ENCODE results near the gene RNLS. TPM values are rescaled to one million over a fixed set of nuclear protein-coding genes. Genes with fewer than 3 reads are reported as not detected.

The RNLS gene
- total and polyA plus RNA-seq, 4 experiments from 2014 or later, result 1.7 to 5.8 (median 2.7) TPM

DNA sequence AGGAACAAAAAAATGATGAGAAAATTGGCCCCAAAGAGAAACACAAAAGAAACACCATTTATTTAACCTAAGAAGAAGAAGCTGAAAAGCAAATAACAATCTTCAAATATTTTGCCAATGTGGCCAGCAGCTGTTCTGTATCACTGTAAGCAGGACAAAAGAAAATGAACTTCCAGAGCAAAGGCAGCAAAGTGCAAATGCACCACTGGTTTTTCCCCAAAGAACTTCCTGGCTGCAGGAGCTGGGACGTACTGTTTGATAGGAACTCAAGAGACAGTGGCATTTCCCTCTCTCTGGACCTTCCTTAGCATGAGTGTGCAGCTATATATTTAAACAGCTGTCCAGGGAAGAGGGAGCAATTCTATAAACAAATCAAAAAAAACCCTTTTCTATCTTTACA, 60.4 kb downstream of the RNLS start:
- Histone ChIP-seq H3K4me3 (ENCODE audit: low read length in 2 of 2) (no peak overlapping the region), H3K9me3 (ENCODE audit: control insufficient read depth in 1 of 2, low read length in 2 of 2) (no peaks in the 10 kb centered on the region), H3K4me1 (ENCODE audit: insufficient read depth, low read length) (no peaks in the 10 kb centered on the region), H3K27ac (ENCODE audit: low read depth, low read length) (no peak overlapping the region), H3K36me3 (ENCODE audit: insufficient read depth, low read length) (no peaks in the 10 kb centered on the region), H3K27me3 (ENCODE audit: insufficient read depth, low read length) (no peaks in the 10 kb centered on the region)
- H3K36me3 Mint-ChIP-seq, result no peaks in the 10 kb centered on the region
- no peak overlapping the region for H3K4me3 Mint-ChIP-seq
- POLR2A ChIA-PET (ENCODE audit: partially characterized antibody), result no interaction called here
- H3K4me1 Mint-ChIP-seq, result no peaks in the 10 kb centered on the region
- no peak for DNase-seq
- intact Hi-C loops (cut with micrococcal nuclease), result no loop called here
- peaks cover 0 to 2% of the 10 kb centered on the region in 2 donors for H3K27me3 Mint-ChIP-seq
- CTCF ChIA-PET (ENCODE audit: partially characterized antibody), result no interaction called here
- no peaks in the 10 kb centered on the region for H3K9me3 Mint-ChIP-seq
- no peak overlapping the region for H3K27ac Mint-ChIP-seq

- Mint-ChIP-seq H3K4me3 (no peak overlapping the region), H3K36me3 (no peaks in the 10 kb centered on the region), H3K9me3 (no peaks in the 10 kb centered on the region), H3K27ac (no peak overlapping the region), H3K4me1 (no peaks in the 10 kb centered on the region), H3K27me3 (peaks cover 0 to 2% of the 10 kb centered on the region in 2 donors)
- no peaks in the 10 kb centered on the region for H3K36me3 ChIP-seq (ENCODE audit: insufficient read depth, low read length)
- no peak for DNase-seq
- H3K9me3 ChIP-seq (ENCODE audit: control insufficient read depth in 1 of 2, low read length in 2 of 2), result no peaks in the 10 kb centered on the region
- no peaks in the 10 kb centered on the region for H3K27me3 ChIP-seq (ENCODE audit: insufficient read depth, low read length)
- H3K27ac ChIP-seq (ENCODE audit: low read depth, low read length), result no peak overlapping the region
- ChIA-PET POLR2A (ENCODE audit: partially characterized antibody) (no interaction called here), CTCF (ENCODE audit: partially characterized antibody) (interaction anchor here (1.3 kb wide), 1 partner anchor 31 kb away, joined by 3 read pairs; no protein-coding TSS in a partner anchor)
- H3K4me3 ChIP-seq (ENCODE audit: low read length in 2 of 2), result no peak overlapping the region
- intact Hi-C loops (cut with micrococcal nuclease), result no loop called here
- no peaks in the 10 kb centered on the region for H3K4me1 ChIP-seq (ENCODE audit: insufficient read depth, low read length)
Observed at GRCh38 chr10:88521791-88522190, 61.3 kb downstream of the RNLS start.

GRCh38 chr10:88515235-88515634, 67.9 kb downstream of the RNLS start:
- intact Hi-C loops (cut with micrococcal nuclease), result no loop called here
- H3K27me3 Mint-ChIP-seq, result peaks cover 0 to under 1% of the 10 kb centered on the region in 2 donors

DNA sequence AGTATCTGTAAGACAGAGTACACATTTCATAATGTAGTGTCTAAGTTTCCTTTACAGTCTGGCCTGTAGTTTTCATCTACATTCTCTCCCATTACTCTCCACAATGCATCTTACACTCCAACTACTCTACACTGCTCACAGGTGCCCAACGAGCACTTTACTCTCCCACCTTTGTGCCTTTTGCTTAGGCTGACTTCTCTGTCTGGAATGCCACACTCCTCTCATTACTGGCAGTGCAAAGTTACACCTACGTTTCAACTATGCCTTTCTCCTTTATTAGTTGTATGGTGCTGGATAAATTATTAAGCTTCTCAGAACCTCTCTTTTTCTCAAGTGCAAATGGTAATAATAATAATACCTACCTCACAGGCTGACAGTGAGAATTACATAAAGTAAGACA, 70.5 kb downstream of the RNLS start:
- Mint-ChIP-seq H3K9me3 (peaks cover 0 to 4% (median 0%) of the 10 kb centered on the region in 8 donors), H3K4me3 (no peak overlapping the region), H3K36me3 (no peaks in the 10 kb centered on the region), H3K4me1 (no peaks in the 10 kb centered on the region), H3K27me3 (no peaks in the 10 kb centered on the region), H3K27ac (no peak overlapping the region)
- Histone ChIP-seq H3K27ac (ENCODE audit: low read depth, low read length) (no peak overlapping the region), H3K9me3 (ENCODE audit: control insufficient read depth in 1 of 2, low read length in 2 of 2) (no peaks in the 10 kb centered on the region), H3K4me1 (ENCODE audit: insufficient read depth, low read length) (no peaks in the 10 kb centered on the region), H3K36me3 (ENCODE audit: insufficient read depth, low read length) (no peaks in the 10 kb centered on the region), H3K27me3 (ENCODE audit: insufficient read depth, low read length) (no peaks in the 10 kb centered on the region), H3K4me3 (ENCODE audit: low read length in 2 of 2) (no peak overlapping the region)
- CTCF ChIA-PET (ENCODE audit: partially characterized antibody), result no interaction called here
- intact Hi-C loops (cut with micrococcal nuclease), result no loop called here
- no peak for DNase-seq
- POLR2A ChIA-PET (ENCODE audit: partially characterized antibody), result no interaction called here

More at GRCh38 chr10:88515235-88515634, 67.9 kb downstream of the RNLS start:
- CTCF ChIA-PET (ENCODE audit: partially characterized antibody), result no interaction called here
- peaks cover 0 to 4% (median 0%) of the 10 kb centered on the region in 8 donors for H3K9me3 Mint-ChIP-seq
- Histone ChIP-seq H3K9me3 (ENCODE audit: control insufficient read depth in 1 of 2, low read length in 2 of 2) (no peaks in the 10 kb centered on the region), H3K4me1 (ENCODE audit: insufficient read depth, low read length) (no peaks in the 10 kb centered on the region), H3K27me3 (ENCODE audit: insufficient read depth, low read length) (no peaks in the 10 kb centered on the region), H3K4me3 (ENCODE audit: low read length in 2 of 2) (no peak overlapping the region), H3K36me3 (ENCODE audit: insufficient read depth, low read length) (no peaks in the 10 kb centered on the region), H3K27ac (ENCODE audit: low read depth, low read length) (no peak overlapping the region)
- H3K4me3 Mint-ChIP-seq, result no peak overlapping the region
- H3K36me3 Mint-ChIP-seq, result no peaks in the 10 kb centered on the region
- H3K4me1 Mint-ChIP-seq, result no peaks in the 10 kb centered on the region
- no peak for DNase-seq
- H3K27ac Mint-ChIP-seq, result no peak overlapping the region
- POLR2A ChIA-PET (ENCODE audit: partially characterized antibody), result no interaction called here

DNA sequence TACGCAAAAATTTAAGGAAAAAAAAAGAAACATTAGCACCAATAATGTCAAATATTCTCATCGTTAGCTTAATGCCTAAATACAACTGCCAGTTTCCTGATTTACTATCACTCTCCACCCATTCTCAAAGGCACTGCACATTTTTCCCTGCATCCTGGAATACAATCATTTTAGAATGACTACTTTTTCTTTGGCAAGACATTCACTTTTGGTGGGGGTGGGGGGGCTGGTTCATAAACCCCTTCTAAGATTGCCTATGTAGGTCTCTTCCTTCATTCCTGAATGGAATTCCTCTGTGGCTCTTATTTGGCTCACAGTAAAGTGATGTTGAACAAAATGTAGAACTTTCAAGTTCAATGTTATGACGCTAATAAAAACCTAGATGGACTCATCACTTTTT, 74.3 kb downstream of the RNLS start:
- Histone ChIP-seq H3K9me3 (ENCODE audit: control insufficient read depth in 1 of 2, low read length in 2 of 2) (no peaks in the 10 kb centered on the region), H3K4me3 (ENCODE audit: low read length in 2 of 2) (no peak overlapping the region), H3K36me3 (ENCODE audit: insufficient read depth, low read length) (no peaks in the 10 kb centered on the region), H3K27ac (ENCODE audit: low read depth, low read length) (no peak overlapping the region), H3K27me3 (ENCODE audit: insufficient read depth, low read length) (no peaks in the 10 kb centered on the region), H3K4me1 (ENCODE audit: insufficient read depth, low read length) (no peaks in the 10 kb centered on the region)
- ChIA-PET CTCF (ENCODE audit: partially characterized antibody) (no interaction called here), POLR2A (ENCODE audit: partially characterized antibody) (no interaction called here)
- peaks cover 0 to 4% (median 0%) of the 10 kb centered on the region in 8 donors for H3K9me3 Mint-ChIP-seq
- no peaks in the 10 kb centered on the region for H3K4me1 Mint-ChIP-seq
- no peaks in the 10 kb centered on the region for H3K27me3 Mint-ChIP-seq
- no peak for DNase-seq
- intact Hi-C loops (cut with micrococcal nuclease), result no loop called here
- H3K36me3 Mint-ChIP-seq, result no peaks in the 10 kb centered on the region
- H3K4me3 Mint-ChIP-seq, result no peak overlapping the region
- H3K27ac Mint-ChIP-seq, result no peak overlapping the region

GRCh38 chr10:88507826-88508453, 75.2 kb downstream of the RNLS start:
- no peaks in the 10 kb centered on the region for H3K4me1 ChIP-seq (ENCODE audit: insufficient read depth, low read length)
- intact Hi-C loops (cut with micrococcal nuclease), result no loop called here
- H3K27ac ChIP-seq (ENCODE audit: low read depth, low read length), result no peak overlapping the region
- Mint-ChIP-seq H3K27me3 (no peaks in the 10 kb centered on the region), H3K9me3 (peaks cover 0 to 5% (median 0%) of the 10 kb centered on the region in 8 donors), H3K4me1 (no peaks in the 10 kb centered on the region), H3K27ac (no peak overlapping the region), H3K4me3 (no peak overlapping the region), H3K36me3 (no peaks in the 10 kb centered on the region)
- no peaks in the 10 kb centered on the region for H3K9me3 ChIP-seq (ENCODE audit: control insufficient read depth in 1 of 2, low read length in 2 of 2)
- no peak overlapping the region for H3K4me3 ChIP-seq (ENCODE audit: low read length in 2 of 2)
- H3K27me3 ChIP-seq (ENCODE audit: insufficient read depth, low read length), result no peaks in the 10 kb centered on the region
- CTCF ChIA-PET (ENCODE audit: partially characterized antibody), result no interaction called here
- H3K36me3 ChIP-seq (ENCODE audit: insufficient read depth, low read length), result no peaks in the 10 kb centered on the region
- POLR2A ChIA-PET (ENCODE audit: partially characterized antibody), result no interaction called here
- DNase-seq, result no peak

- H3K9me3 Mint-ChIP-seq, result peaks cover 0 to 5% (median 0%) of the 10 kb centered on the region in 8 donors
- intact Hi-C loops (cut with micrococcal nuclease), result no loop called here
- no peak overlapping the region for H3K27ac ChIP-seq (ENCODE audit: low read depth, low read length)
- H3K4me1 Mint-ChIP-seq, result no peaks in the 10 kb centered on the region
- H3K4me3 Mint-ChIP-seq, result no peak overlapping the region
- CTCF ChIA-PET (ENCODE audit: partially characterized antibody), result interaction anchor here (0.5 to 0.6 kb wide), 2 partner anchors 292 to 303 kb away, joined by 3 read pairs; no protein-coding TSS in a partner anchor
- no peak overlapping the region for H3K27ac Mint-ChIP-seq
- H3K27me3 ChIP-seq (ENCODE audit: insufficient read depth, low read length), result no peaks in the 10 kb centered on the region
- no peaks in the 10 kb centered on the region for H3K36me3 ChIP-seq (ENCODE audit: insufficient read depth, low read length)
- no peaks in the 10 kb centered on the region for H3K4me1 ChIP-seq (ENCODE audit: insufficient read depth, low read length)
- DNase-seq, result no peak
- POLR2A ChIA-PET (ENCODE audit: partially characterized antibody), result no interaction called here
- H3K27me3 Mint-ChIP-seq, result no peaks in the 10 kb centered on the region
- H3K9me3 ChIP-seq (ENCODE audit: control insufficient read depth in 1 of 2, low read length in 2 of 2), result no peaks in the 10 kb centered on the region
- H3K36me3 Mint-ChIP-seq, result no peaks in the 10 kb centered on the region
- no peak overlapping the region for H3K4me3 ChIP-seq (ENCODE audit: low read length in 2 of 2)
Observed at GRCh38 chr10:88507404-88507803, 75.7 kb downstream of the RNLS start.

Measured in CD4-positive, alpha-beta memory T cell (primary cell).